ENCODE data around the gene GRM2. TPM values are rescaled to one million over a fixed set of nuclear protein-coding genes. Genes with fewer than 3 reads are reported as not detected.

GRM2 gene
- total and polyA plus RNA-seq, 2 of the 8 experiments (the other 6 are each of a cell fraction or from before 2014, with no cell fraction given) = 3.9 to 10.5 TPM

GRCh38 chr3:51673181-51673801 lies 33.6 kb upstream of the GRM2 start:
- Histone ChIP-seq H3K14ac (ENCODE audit: insufficient read length) (no peak overlapping the region), H2BK20ac (ENCODE audit: low read length) (no peak overlapping the region), H3K4me1 (replicated peaks in 1 of 4; ENCODE audit: control insufficient read depth in 3 of 4, insufficient read depth in 4 of 4, low read length in 3 of 4) (peaks cover 0 to 10% (median 5%) of the 10 kb centered on the region in 4 experiments; a peak in 4 of 7 replicates), H2BK120ac (replicated peaks; ENCODE audit: low read depth, low read length) (no peak overlapping the region), H3K23ac (ENCODE audit: insufficient read length) (no peak overlapping the region), H3K79me1 (ENCODE audit: low read depth, low read length) (peaks cover 3% of the 10 kb centered on the region; the same call in 1 of the 2 replicates), H4K8ac (ENCODE audit: extremely low read depth, insufficient read depth, low read length) (no peak overlapping the region), H3K27me3 (replicated peaks in 1 of 4; ENCODE audit: control insufficient read depth in 3 of 4, extremely low read depth in 1 of 4, insufficient read depth in 3 of 4, low read length in 3 of 4) (no peaks in the 10 kb centered on the region), H3K36me3 (ENCODE audit: control insufficient read depth in 2 of 4, insufficient read depth in 4 of 4, low read length in 3 of 4) (no peaks in the 10 kb centered on the region), H3K9me3 (ENCODE audit: insufficient read depth in 2 of 2, low read depth in 1 of 2, low read length in 1 of 2) (no peaks in the 10 kb centered on the region), H3K56ac (replicated peaks; ENCODE audit: insufficient read length, low read depth, low read length) (no peak overlapping the region), H3K23me2 (ENCODE audit: low read depth, low read length) (peaks cover 7% of the 10 kb centered on the region; the same call in 1 of the 2 replicates), H3K79me2 (ENCODE audit: control insufficient read depth in 1 of 2, insufficient read depth in 2 of 2, low read length in 2 of 2) (no peaks in the 10 kb centered on the region), H4K20me1 (replicated peaks in 1 of 2; ENCODE audit: control insufficient read depth in 1 of 2, insufficient read depth in 2 of 2, low read length in 2 of 2) (no peaks in the 10 kb centered on the region), H3K4me3 (ENCODE audit: extremely low read depth in 1 of 4, insufficient read depth in 2 of 4, low read depth in 3 of 4, low read length in 4 of 4) (no peak overlapping the region), H3K18ac (ENCODE audit: extremely low read depth, low read length) (no peak overlapping the region), H3K9ac (replicated peaks in 1 of 4; ENCODE audit: extremely low read depth in 1 of 4, low read depth in 3 of 4, low read length in 3 of 4) (no peak overlapping the region), H3K4ac (replicated peaks; ENCODE audit: insufficient read length, low read depth, low read length) (no peak overlapping the region), H2AK5ac (ENCODE audit: low read depth, low read length) (no peak overlapping the region), H4K5ac (ENCODE audit: insufficient read length, low read depth, low read length) (no peak overlapping the region), H2BK15ac (ENCODE audit: low read length) (no peak overlapping the region), H2AFZ (ENCODE audit: low read length) (no peak overlapping the region), H2BK5ac (ENCODE audit: low read depth, low read length) (no peak overlapping the region), H3K27ac (ENCODE audit: low read depth, low read length) (no peak overlapping the region), H3K4me2 (ENCODE audit: insufficient read depth in 1 of 2, low read depth in 2 of 2, low read length in 2 of 2) (no peak overlapping the region), H2BK12ac (ENCODE audit: low read depth, low read length) (no peak overlapping the region), H4K91ac (replicated peaks; ENCODE audit: insufficient read length, low read length) (no peak overlapping the region)
- ChIA-PET CTCF (ENCODE audit: partially characterized antibody) (interaction anchor here (0.7 to 10.9 kb wide), 10 partner anchors 8 to 284 kb away, joined by 3 to 137 read pairs (median 4); partner anchors contain the start of gene DCAF1), POLR2A (ENCODE audit: partially characterized antibody) (interaction anchor here (1.1 to 5.2 kb wide), 3 partner anchors 8 to 19 kb away, joined by 4 to 37 read pairs (median 4); no protein-coding TSS in a partner anchor)
- FAIRE-seq = no peak
- WGBS, 2 experiments (ENCODE audit: extremely low coverage in 1 of 2, insufficient coverage in 1 of 2, insufficient read length in 1 of 2, insufficient replicate concordance in 2 of 2, low coverage in 1 of 2, low lambda C conversion rate in 2 of 2, missing lambda C conversion rate in 1 of 2) = 88% methylated on average over 4 of the region's 4 CpGs; no CpG with 5 or more reads in 1 of the 2 experiments
- no peak for DNase-seq (ENCODE audit: low read depth in 1 of 2, low spot score in 2 of 2)
- no peak for TF ChIP-seq NRF1 (IDR thresholded peaks at IDR 0.05; ENCODE audit: low read depth, low read length)
- no peak for TF ChIP-seq BRCA1 (IDR thresholded peaks at IDR 0.05; ENCODE audit: low read depth, low read length)
- no peak for TF ChIP-seq KDM4A (IDR thresholded peaks at IDR 0.05; ENCODE audit: low read depth, low read length, severe bottlenecking)
- no peak for TF ChIP-seq MAX (IDR thresholded peaks at IDR 0.05)
- no peak for TF ChIP-seq NANOG (IDR thresholded peaks at IDR 0.05; ENCODE audit: insufficient read depth, low read depth, low read length, poor library complexity, severe bottlenecking)
- TF ChIP-seq MAFK (IDR thresholded peaks at IDR 0.05; ENCODE audit: low read depth, low read length) = no peak
- TF ChIP-seq CTBP2 (IDR thresholded peaks at IDR 0.05; ENCODE audit: borderline replicate concordance, insufficient read depth, insufficient read length, low read length) = no peak
- no peak for TF ChIP-seq CEBPB (IDR thresholded peaks at IDR 0.05; ENCODE audit: low read depth, low read length)
- TF ChIP-seq HDAC2 (IDR thresholded peaks at IDR 0.05; ENCODE audit: borderline replicate concordance in 1 of 2, low read depth in 2 of 2, low read length in 2 of 2) = no peak
- TF ChIP-seq CBX5 (IDR thresholded peaks at IDR 0.05; ENCODE audit: low read depth, low read length) = no peak

Measured in H1 (cell line).